Measurements from ENCODE around the gene TMEM150B.

The TMEM150B gene

DNA sequence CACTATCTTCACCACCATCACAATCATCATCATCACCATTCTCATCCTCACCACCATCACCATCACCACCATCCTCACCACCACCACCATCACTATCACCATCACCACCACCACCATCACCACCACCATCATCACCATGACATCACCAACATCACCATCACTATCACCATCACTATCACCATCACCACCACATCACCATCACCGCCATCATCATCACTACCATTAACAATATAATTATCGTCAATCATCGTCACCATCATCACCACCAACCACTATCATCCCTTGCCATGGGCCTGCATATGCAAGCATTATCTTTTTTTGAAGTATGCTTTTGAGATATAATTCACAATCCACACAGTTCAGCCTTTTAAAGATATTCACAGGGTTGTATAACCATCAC, 58.7 kb downstream of the TMEM150B start:
- no peak for ATAC-seq (replicated peaks)
- H3K27ac Mint-ChIP-seq = peak overlapping the region; percentile 2 to 77
- H3K4me3 Mint-ChIP-seq = peak overlapping the region in 1 of 2 donors; percentile 4

GRCh38 chr19:55265723-55266386, 59.3 kb downstream of the TMEM150B start:
- no peaks in the 10 kb centered on the region for H3K27me3 Mint-ChIP-seq
- DNase-seq (no peak), ATAC-seq (replicated peaks) (no peak)
- peak overlapping the region in 1 of 2 donors; percentile 4 for H3K4me3 Mint-ChIP-seq
- H3K4me1 Mint-ChIP-seq (ENCODE audit: low read depth in 2 of 2) = peaks cover 6 to 9% of the 10 kb centered on the region in 2 donors
- peak overlapping the region; percentile 2 to 77 for H3K27ac Mint-ChIP-seq
- H3K36me3 Mint-ChIP-seq (ENCODE audit: insufficient read depth) = peaks cover 23% of the 10 kb centered on the region
- H3K9me3 Mint-ChIP-seq = peaks cover 6 to 8% of the 10 kb centered on the region in 2 donors

More for the DNA sequence above, 58.7 kb downstream of the TMEM150B start:
- peaks cover 6 to 8% of the 10 kb centered on the region in 2 donors for H3K9me3 Mint-ChIP-seq
- H3K4me1 Mint-ChIP-seq (ENCODE audit: low read depth in 2 of 2) = peaks cover 6 to 9% of the 10 kb centered on the region in 2 donors
- H3K36me3 Mint-ChIP-seq (ENCODE audit: insufficient read depth) = peaks cover 25% of the 10 kb centered on the region
- H3K27me3 Mint-ChIP-seq = no peaks in the 10 kb centered on the region
- DNase-seq = no peak

DNA sequence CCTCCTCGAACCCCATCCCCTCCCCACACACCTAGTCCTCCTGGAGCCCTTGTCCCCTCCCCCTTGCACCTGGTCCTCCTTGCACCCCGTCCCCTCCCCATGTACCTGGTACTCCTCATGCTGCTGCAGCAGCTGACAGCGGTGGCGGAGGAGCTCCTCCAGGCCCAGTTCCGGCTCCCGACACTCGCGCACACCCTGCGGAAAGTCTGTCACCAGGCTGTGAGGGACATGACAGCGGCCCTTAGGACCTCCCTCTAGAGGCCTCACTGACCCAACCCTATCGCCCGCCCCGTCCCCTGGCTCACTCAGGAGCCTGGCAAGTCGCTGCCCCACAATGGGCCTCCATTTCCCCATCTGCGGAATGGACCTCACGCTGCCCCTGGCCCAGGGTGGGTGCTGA, 60.0 kb downstream of the TMEM150B start:
- no peaks in the 10 kb centered on the region for H3K27me3 Mint-ChIP-seq
- H3K27ac Mint-ChIP-seq = no peak overlapping the region
- DNase-seq = no peak
- no peak overlapping the region for H3K4me3 Mint-ChIP-seq
- H3K4me1 Mint-ChIP-seq (ENCODE audit: low read depth in 2 of 2) = peaks cover 7 to 9% of the 10 kb centered on the region in 2 donors
- peaks cover 6 to 8% of the 10 kb centered on the region in 2 donors for H3K9me3 Mint-ChIP-seq
- no peak for ATAC-seq (replicated peaks)
- peaks cover 19% of the 10 kb centered on the region for H3K36me3 Mint-ChIP-seq (ENCODE audit: insufficient read depth)

DNA sequence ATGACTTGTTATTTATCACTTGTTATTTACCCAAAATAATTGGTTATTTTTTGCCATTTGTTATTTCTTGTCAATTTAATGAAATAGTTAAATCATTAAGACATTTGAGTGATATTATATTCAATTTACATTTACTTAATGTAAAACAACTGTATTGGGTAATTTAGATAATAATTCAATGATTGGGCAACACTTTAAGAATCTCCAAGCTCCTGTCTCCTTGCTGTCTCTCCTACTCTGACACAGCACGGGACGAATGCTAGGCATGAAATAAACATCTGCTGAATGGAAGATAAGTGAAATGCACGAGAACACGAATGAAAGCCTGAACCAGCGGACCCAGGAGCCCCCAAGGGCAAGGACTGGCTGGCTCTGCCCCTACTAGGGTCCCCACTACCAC, 60.6 kb downstream of the TMEM150B start:
- peaks cover 22% of the 10 kb centered on the region for H3K36me3 Mint-ChIP-seq (ENCODE audit: insufficient read depth)
- H3K27ac Mint-ChIP-seq = no peak overlapping the region
- H3K9me3 Mint-ChIP-seq = peaks cover 6 to 8% of the 10 kb centered on the region in 2 donors
- no peak for DNase-seq
- no peaks in the 10 kb centered on the region for H3K27me3 Mint-ChIP-seq
- ATAC-seq (replicated peaks) = no peak
- peaks cover 9 to 11% of the 10 kb centered on the region in 2 donors for H3K4me1 Mint-ChIP-seq (ENCODE audit: low read depth in 2 of 2)
- H3K4me3 Mint-ChIP-seq = no peak overlapping the region
